Measurements from ENCODE around the gene SCGN. TPM values are rescaled to one million over a fixed set of nuclear protein-coding genes. Genes with fewer than 3 reads are reported as not detected.

Gene SCGN
- total and polyA plus RNA-seq, 9 of the 15 experiments (the other 6 are each of a cell fraction or from before 2014, with no cell fraction given) = not detected

DNA sequence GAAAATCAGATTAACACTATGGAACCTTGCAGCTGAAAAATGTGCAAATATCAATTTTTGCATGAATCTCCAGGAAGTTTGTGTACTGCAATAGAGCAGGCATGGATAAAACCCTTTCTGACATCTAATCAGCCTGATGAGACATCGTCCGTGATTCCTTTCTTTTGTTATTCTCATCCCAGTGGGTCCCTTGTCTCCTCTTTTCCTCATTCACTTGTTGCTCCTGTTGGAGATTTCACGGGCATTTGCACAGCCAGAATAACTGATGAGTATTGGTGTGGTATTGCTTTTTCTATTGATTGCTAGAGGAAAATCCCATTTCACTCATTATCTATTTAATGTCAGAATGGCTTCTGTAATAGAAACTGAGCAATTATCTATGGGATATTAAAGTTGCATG, 39.9 kb downstream of the SCGN start:
- Histone ChIP-seq H3K9me1 (ENCODE audit: control insufficient read depth, insufficient read depth, low read length) (no peaks in the 10 kb centered on the region), H3K27ac (ENCODE audit: extremely low read depth, low read depth, low read length) (no peak overlapping the region), H3K9ac (ENCODE audit: insufficient read depth in 1 of 2, low read depth in 2 of 2, low read length in 2 of 2) (no peak overlapping the region), H3K4me3 (no peak overlapping the region), H4K20me1 (replicated peaks; ENCODE audit: control insufficient read depth, insufficient read depth, low read length) (no peaks in the 10 kb centered on the region), H2AFZ (ENCODE audit: low read depth, low read length) (no peak overlapping the region), H3K9me3 (replicated peaks; ENCODE audit: control insufficient read depth, insufficient read depth, low read depth, low read length) (no peaks in the 10 kb centered on the region), H3K79me2 (ENCODE audit: control insufficient read depth, insufficient read depth, low read length) (no peaks in the 10 kb centered on the region), H3K4me2 (ENCODE audit: insufficient read depth, low read length) (no peak overlapping the region), H3K27me3 (ENCODE audit: control insufficient read depth in 2 of 2, insufficient read depth in 2 of 2, low read length in 2 of 2) (peaks cover 0 to 5% of the 10 kb centered on the region in 2 experiments; a peak in 2 of 5 replicates), H3K4me1 (replicated peaks in 1 of 2; ENCODE audit: control insufficient read depth in 2 of 2, insufficient read depth in 2 of 2, low read length in 2 of 2) (no peaks in the 10 kb centered on the region; a peak in 1 of 5 replicates), H3K36me3 (ENCODE audit: control insufficient read depth, insufficient read depth, low read length) (no peaks in the 10 kb centered on the region)
- no peak for FAIRE-seq
- no TSS peak for BruUV-seq (replicated peaks)
- in situ Hi-C loops (cut with MboI) (no loop called here), intact Hi-C loops (cut with micrococcal nuclease) (no loop called here)
- CTCF ChIA-PET (ENCODE audit: low intra/inter-chr PET ratio) = no interaction called here
- TF ChIP-seq ESRRA (IDR thresholded peaks at IDR 0.05; ENCODE audit: borderline replicate concordance, low read depth) (no peak), BCOR (IDR thresholded peaks at IDR 0.05) (no peak), ARNT (IDR thresholded peaks at IDR 0.05) (no peak), BCL6 (CRISPR knock-in tag; IDR thresholded peaks at IDR 0.05) (no peak), SLC30A9 (CRISPR knock-in tag; IDR thresholded peaks at IDR 0.05) (no peak), ZNF324 (CRISPR knock-in tag; IDR thresholded peaks at IDR 0.05) (no peak), NCOA1 (IDR thresholded peaks at IDR 0.05; ENCODE audit: low read depth) (no peak), CREBBP (IDR thresholded peaks at IDR 0.05; ENCODE audit: low read depth, low read length) (no peak), MTA3 (IDR thresholded peaks at IDR 0.05; ENCODE audit: borderline replicate concordance) (no peak), CTBP1 (IDR thresholded peaks at IDR 0.05; ENCODE audit: borderline replicate concordance) (no peak), CBFA2T2 (conservative IDR thresholded peaks at IDR 0.05) (no peak), TCFL5 (CRISPR knock-in tag; conservative IDR thresholded peaks at IDR 0.05) (no peak), CLOCK (CRISPR knock-in tag; IDR thresholded peaks at IDR 0.05; ENCODE audit: borderline replicate concordance) (no peak)
- POLR2A ChIA-PET = interaction anchor here (1.1 kb wide), 1 partner anchor 23 kb away, joined by 3 read pairs; no protein-coding TSS in a partner anchor
- no peak for DNase-seq (ENCODE audit: extremely low read depth in 1 of 4, low spot score in 3 of 4)
- WGBS (ENCODE audit: insufficient coverage, low coverage, missing lambda C conversion rate) = 3% methylated on average over 3 of the region's 3 CpGs
- ATAC-seq = no peak

Data from K562 (cell line).